K562 (cell line): ENCODE measurements around the gene PLEKHM1. TPM values are rescaled to one million over a fixed set of nuclear protein-coding genes. Genes with fewer than 3 reads are reported as not detected.

Source experiments
- ATAC-seq: fragments of 200-7000 bp; cut with Tn5 transposase; 3 replicates; pipeline ENCODE4 v1.9.1; 2020; ENCODE audit warnings: moderate library complexity
- BruUV-seq: library from RNA; stranded (reverse); fragments of 400-500 nt; replicated peaks from 2 replicates; lab custom pipeline; 2021; lab: Mats Ljungman, UMichigan
- CTCF ChIA-PET: fragments of 300-600 bp; formaldehyde crosslinking; extraction: SDS; loops from one replicate; lab custom pipeline; 2021; ENCODE audit warnings: low intra/inter-chr PET ratio; lab: Yijun Ruan, JAX
- POLR2A ChIA-PET: fragments of 300-600, 350-650 bp; sonication (Branson Sonifier 250); formaldehyde crosslinking; extraction: SDS; loops from one replicate; lab custom pipeline; 2021; ENCODE audit warnings: antibody characterized with exemption, inconsistent platforms; lab: Yijun Ruan, JAX
- DNase-seq, 4 experiments: peaks; one replicate each; pipeline versions ENCODE4 v3.0.0 to v3.0.0-alpha.2; 2011 to 2018; ENCODE audit warnings: low spot score in 3 of 4, mixed read lengths in 3 of 4; ENCODE audit errors: extremely low read depth in 1 of 4
- FAIRE-seq: peaks from 2 replicates; lab custom pipeline; 2011; peaks lifted over from hg19 to GRCh38; lab: Jason Lieb, UNC
- H2AFZ ChIP-seq: 2 replicates; pipeline ENCODE4 v1.6.0; 2011; ENCODE audit warnings: low read depth, low read length, control low read depth, inconsistent platforms
- H3K27ac ChIP-seq: fragments of 200-600 bp; 3 replicates; pipeline ENCODE4 v1.8.0; 2011; ENCODE audit warnings: low read depth, mild to moderate bottlenecking, control low read depth, inconsistent platforms, low read length, moderate library complexity, mixed read lengths; ENCODE audit errors: extremely low read depth
- H3K27me3 ChIP-seq, 2 experiments: fragments of 300-600 bp in 1 of 2; 2 replicates in 1 of 2; 3 replicates in 1 of 2; pipeline versions ENCODE4 v1.6.0 to v1.8.0; 2011; ENCODE audit warnings: inconsistent platforms in 2 of 2, low read length in 2 of 2, mild to moderate bottlenecking in 1 of 2, mixed read lengths in 1 of 2, moderate library complexity in 1 of 2; ENCODE audit not compliant: control insufficient read depth in 2 of 2, insufficient read depth in 2 of 2
- H3K36me3 ChIP-seq: fragments of 300-600 bp; 3 replicates; pipeline ENCODE4 v1.8.0; 2011; ENCODE audit warnings: mild to moderate bottlenecking, low read length, inconsistent platforms; ENCODE audit not compliant: control insufficient read depth, insufficient read depth
- H3K4me1 ChIP-seq, 2 experiments: fragments of 200-600 bp in 1 of 2; replicated peaks in 1 of 2; 2 replicates in 1 of 2; 3 replicates in 1 of 2; pipeline versions ENCODE4 v1.5.1 to v1.8.0; 2011; ENCODE audit warnings: inconsistent platforms in 2 of 2, low read length in 2 of 2, mild to moderate bottlenecking in 1 of 2, mixed read lengths in 1 of 2, moderate library complexity in 1 of 2; ENCODE audit not compliant: control insufficient read depth in 2 of 2, insufficient read depth in 2 of 2
- H3K4me2 ChIP-seq: 2 replicates; pipeline ENCODE4 v1.6.1; 2011; ENCODE audit warnings: low read length, control low read depth, inconsistent platforms, mixed read lengths; ENCODE audit not compliant: insufficient read depth
- H3K4me3 ChIP-seq: fragments of 200-600 bp; sonication (generic), shearing (Covaris generic); 2 replicates; pipeline ENCODE4 v1.5.1; 2016; ENCODE audit warnings: control low read depth, inconsistent platforms
- H3K79me2 ChIP-seq: fragments of 200-600 bp; 3 replicates; pipeline ENCODE4 v1.8.0; 2011; ENCODE audit warnings: low read length, inconsistent platforms; ENCODE audit not compliant: control insufficient read depth, insufficient read depth
- H3K9ac ChIP-seq, 2 experiments: 2 replicates each; pipeline versions ENCODE4 v1.6.0 to v1.6.1; 2011; ENCODE audit warnings: low read depth in 2 of 2, low read length in 2 of 2, control low read depth in 1 of 2, inconsistent platforms in 1 of 2, mild to moderate bottlenecking in 1 of 2, mixed read lengths in 1 of 2; ENCODE audit not compliant: insufficient read depth in 1 of 2
- H3K9me1 ChIP-seq: one replicate; pipeline ENCODE4 v1.6.0; 2011; ENCODE audit warnings: inconsistent platforms, mild to moderate bottlenecking, low read length, moderate library complexity; ENCODE audit not compliant: control insufficient read depth, insufficient read depth
- H3K9me3 ChIP-seq: replicated peaks from 2 replicates; pipeline ENCODE4 v1.5.1; 2011; ENCODE audit warnings: low read depth, low read length, inconsistent platforms; ENCODE audit not compliant: control insufficient read depth, insufficient read depth
- H4K20me1 ChIP-seq: replicated peaks from 2 replicates; pipeline ENCODE4 v1.6.1; 2011; ENCODE audit warnings: low read length, inconsistent platforms, mixed read lengths; ENCODE audit not compliant: control insufficient read depth, insufficient read depth
- CBFA2T2 ChIP-seq: fragments of 450-650 bp; conservative IDR thresholded peaks from 2 replicates; pipeline ENCODE4 v1.6.1; 2017; ENCODE audit warnings: mild to moderate bottlenecking
- FOXP1 ChIP-seq: sonication (generic); formaldehyde crosslinking; IDR thresholded peaks from 2 replicates; pipeline ENCODE4 v1.8.0; 2022; ENCODE audit warnings: mild to moderate bottlenecking, missing genetic modification reagents
- POLR2G ChIP-seq: fragments of 200-400 bp; formaldehyde crosslinking; IDR thresholded peaks from 2 replicates; pipeline ENCODE4 v1.6.1; 2017; ENCODE audit warnings: low read depth, mild to moderate bottlenecking, antibody characterized with exemption, low read length, moderate library complexity
- WGBS: fragments of 100-300 bp; shearing (Covaris generic); methylation state at CpG from one replicate; pipeline ENCODE4 v1.1.6; 2016; ENCODE audit warnings: low coverage, mixed read lengths; ENCODE audit not compliant: insufficient coverage; ENCODE audit errors: missing lambda C conversion rate; 5-methylcytosine and 5-hydroxymethylcytosine counted together
- in situ Hi-C: fragments of 300-500 bp; cut with MboI; formaldehyde crosslinking; loops from 4 replicates; pipeline ENCODE4 v1.15.0; 2018; ENCODE audit warnings: inconsistent platforms, mixed read lengths
- intact Hi-C: fragments of 100-400 bp; cut with micrococcal nuclease; formaldehyde crosslinking; loops from 2 replicates; pipeline ENCODE4 v1.14.2; 2022
- polyA plus RNA-seq, 8 experiments: library from polyadenylated mRNA; depleted of rRNA in 4 of 8; stranded (reverse) in 5 of 8; unstranded in 3 of 8; fragments of >200 nt; fragmentation: Nextera tagmentation in 2 of 8; fragmentation: Illumina TruSeq in 1 of 8; extraction: Ambion mirVana in 2 of 8; extraction: Trizol in 1 of 8; gene quantifications; 2 replicates each; pipeline versions ENCODE4 v1.2.1 to v1.2.3, GENCODE V29; 2011 to 2014; ENCODE audit warnings: inconsistent platforms in 1 of 8, missing spikeins in 1 of 8
- total RNA-seq, 7 experiments: library from RNA; depleted of rRNA in 6 of 7; stranded (reverse); fragments of >200 nt in 6 of 7; fragmentation: Illumina TruSeq in 2 of 7; extraction: Trizol in 2 of 7; gene quantifications; 2 replicates each; pipeline versions ENCODE4 v1.2.1 to v1.2.3, GENCODE V29; 2011 to 2021; ENCODE audit warnings: low replicate concordance in 1 of 7
- TF ChIP-seq, protein P1 (sequence below): fragments of 250-450 bp; sonication (Bioruptor Pico); IDR thresholded peaks from 2 replicates; pipeline ENCODE4 v1.4.0; 2020; ENCODE audit warnings: mild to moderate bottlenecking, moderate library complexity, borderline replicate concordance
- TF ChIP-seq, protein P2 (sequence below): sonication (generic); formaldehyde crosslinking; IDR thresholded peaks from 2 replicates; pipeline ENCODE4 v1.8.1; 2023; ENCODE audit warnings: mild to moderate bottlenecking, missing genetic modification reagents, moderate library complexity
- TF ChIP-seq, protein P3 (sequence below): fragments of 450-650 bp; formaldehyde crosslinking; IDR thresholded peaks from 2 replicates; pipeline ENCODE4 v1.4.0; 2020; ENCODE audit warnings: mild to moderate bottlenecking, moderate library complexity

PLEKHM1 gene
- total and polyA plus RNA-seq, 9 of the 15 experiments (the other 6 are each of a cell fraction or from before 2014, with no cell fraction given), result 0.13 to 23.3 (median 5.7) TPM

DNA sequence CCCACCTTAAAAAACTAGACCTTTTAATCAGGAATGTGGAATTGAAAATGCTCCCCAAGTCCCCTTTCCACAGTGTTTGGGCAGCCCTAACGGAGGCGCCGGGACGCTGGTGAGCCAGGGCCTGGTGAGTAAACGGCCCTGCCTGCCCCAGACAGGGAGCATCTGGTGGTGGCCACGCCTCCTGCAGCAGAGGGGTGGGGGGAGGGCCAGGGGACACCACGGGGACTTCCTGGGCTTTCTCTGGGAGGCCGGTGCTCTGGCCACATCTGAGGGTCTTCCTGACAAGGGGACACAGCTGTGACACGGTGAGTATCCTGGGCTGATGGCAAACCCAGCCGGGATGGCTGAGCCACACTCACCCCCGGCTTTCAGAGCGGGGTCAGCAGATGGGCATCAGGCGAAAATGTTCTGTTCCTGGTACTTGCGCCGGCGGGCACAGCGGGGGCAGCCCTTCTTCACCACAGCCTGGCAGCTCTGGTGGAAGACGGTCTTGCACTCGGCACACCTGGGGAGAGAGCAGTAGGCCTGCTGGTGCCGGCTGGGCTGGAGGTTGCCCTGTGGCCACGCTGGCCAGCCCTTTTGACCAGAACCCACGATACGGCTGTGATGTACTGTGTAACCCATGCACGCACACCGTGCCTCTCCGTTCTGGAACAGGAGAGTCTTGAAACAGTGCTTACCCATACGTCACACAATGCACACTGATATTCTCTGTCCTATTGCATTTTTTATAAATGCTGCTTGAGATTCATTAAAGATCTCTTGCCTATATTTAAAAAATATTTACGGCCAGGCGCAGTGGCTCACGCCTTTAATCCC is 52.8 kb downstream of the PLEKHM1 start:
- intact Hi-C loops, result no loop called here
- in situ Hi-C loops, result loop anchor here (25.0 kb wide), 1 partner anchor 1075 kb away; the partner anchor contains the start of gene LRRC37A2
- POLR2A ChIA-PET, result no interaction called here

More for the DNA sequence above, 52.8 kb downstream of the PLEKHM1 start:
- Histone ChIP-seq H3K27ac (no peak overlapping the region), H3K79me2 (no peaks in the 10 kb centered on the region), H3K27me3 (no peaks in the 10 kb centered on the region), H3K4me2 (no peak overlapping the region), H3K4me3 (no peak overlapping the region), H3K9me1 (no peaks in the 10 kb centered on the region), H3K9me3 (no peaks in the 10 kb centered on the region), H3K36me3 (no peaks in the 10 kb centered on the region), H3K4me1 (peaks cover 0 to 16% of the 10 kb centered on the region in 2 experiments; a peak in 2 of 5 replicates), H4K20me1 (no peaks in the 10 kb centered on the region), H3K9ac (no peak overlapping the region; a peak in 1 of 4 replicates), H2AFZ (no peak overlapping the region)
- 78% methylated on average over 29 of the region's 30 CpGs for WGBS
- no peak for FAIRE-seq
- no peak for DNase-seq
- CTCF ChIA-PET, result no interaction called here
- no TSS peak for BruUV-seq
- TF ChIP-seq, protein P1, sequence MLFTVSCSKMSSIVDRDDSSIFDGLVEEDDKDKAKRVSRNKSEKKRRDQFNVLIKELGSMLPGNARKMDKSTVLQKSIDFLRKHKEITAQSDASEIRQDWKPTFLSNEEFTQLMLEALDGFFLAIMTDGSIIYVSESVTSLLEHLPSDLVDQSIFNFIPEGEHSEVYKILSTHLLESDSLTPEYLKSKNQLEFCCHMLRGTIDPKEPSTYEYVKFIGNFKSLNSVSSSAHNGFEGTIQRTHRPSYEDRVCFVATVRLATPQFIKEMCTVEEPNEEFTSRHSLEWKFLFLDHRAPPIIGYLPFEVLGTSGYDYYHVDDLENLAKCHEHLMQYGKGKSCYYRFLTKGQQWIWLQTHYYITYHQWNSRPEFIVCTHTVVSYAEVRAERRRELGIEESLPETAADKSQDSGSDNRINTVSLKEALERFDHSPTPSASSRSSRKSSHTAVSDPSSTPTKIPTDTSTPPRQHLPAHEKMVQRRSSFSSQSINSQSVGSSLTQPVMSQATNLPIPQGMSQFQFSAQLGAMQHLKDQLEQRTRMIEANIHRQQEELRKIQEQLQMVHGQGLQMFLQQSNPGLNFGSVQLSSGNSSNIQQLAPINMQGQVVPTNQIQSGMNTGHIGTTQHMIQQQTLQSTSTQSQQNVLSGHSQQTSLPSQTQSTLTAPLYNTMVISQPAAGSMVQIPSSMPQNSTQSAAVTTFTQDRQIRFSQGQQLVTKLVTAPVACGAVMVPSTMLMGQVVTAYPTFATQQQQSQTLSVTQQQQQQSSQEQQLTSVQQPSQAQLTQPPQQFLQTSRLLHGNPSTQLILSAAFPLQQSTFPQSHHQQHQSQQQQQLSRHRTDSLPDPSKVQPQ (CRISPR knock-in tag), result no peak
- TF ChIP-seq, protein P2, sequence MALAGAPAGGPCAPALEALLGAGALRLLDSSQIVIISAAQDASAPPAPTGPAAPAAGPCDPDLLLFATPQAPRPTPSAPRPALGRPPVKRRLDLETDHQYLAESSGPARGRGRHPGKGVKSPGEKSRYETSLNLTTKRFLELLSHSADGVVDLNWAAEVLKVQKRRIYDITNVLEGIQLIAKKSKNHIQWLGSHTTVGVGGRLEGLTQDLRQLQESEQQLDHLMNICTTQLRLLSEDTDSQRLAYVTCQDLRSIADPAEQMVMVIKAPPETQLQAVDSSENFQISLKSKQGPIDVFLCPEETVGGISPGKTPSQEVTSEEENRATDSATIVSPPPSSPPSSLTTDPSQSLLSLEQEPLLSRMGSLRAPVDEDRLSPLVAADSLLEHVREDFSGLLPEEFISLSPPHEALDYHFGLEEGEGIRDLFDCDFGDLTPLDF, result no peak
- no peak for TF ChIP-seq FOXP1
- 0 out of 2 replicates have a peak, but pooled peaks have one; percentile 16 for TF ChIP-seq POLR2G
- no peak for TF ChIP-seq CBFA2T2
- TF ChIP-seq, protein P3, sequence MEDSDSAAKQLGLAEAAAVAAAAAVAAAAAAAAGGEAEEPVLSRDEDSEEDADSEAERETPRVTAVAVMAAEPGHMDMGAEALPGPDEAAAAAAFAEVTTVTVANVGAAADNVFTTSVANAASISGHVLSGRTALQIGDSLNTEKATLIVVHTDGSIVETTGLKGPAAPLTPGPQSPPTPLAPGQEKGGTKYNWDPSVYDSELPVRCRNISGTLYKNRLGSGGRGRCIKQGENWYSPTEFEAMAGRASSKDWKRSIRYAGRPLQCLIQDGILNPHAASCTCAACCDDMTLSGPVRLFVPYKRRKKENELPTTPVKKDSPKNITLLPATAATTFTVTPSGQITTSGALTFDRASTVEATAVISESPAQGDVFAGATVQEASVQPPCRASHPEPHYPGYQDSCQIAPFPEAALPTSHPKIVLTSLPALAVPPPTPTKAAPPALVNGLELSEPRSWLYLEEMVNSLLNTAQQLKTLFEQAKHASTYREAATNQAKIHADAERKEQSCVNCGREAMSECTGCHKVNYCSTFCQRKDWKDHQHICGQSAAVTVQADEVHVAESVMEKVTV, result no peak
- peak; percentile 39; the same call in 1 of the 3 replicates for ATAC-seq
